ENCODE results near the gene PDGFRB. TPM values are rescaled to one million over a fixed set of nuclear protein-coding genes. Genes with fewer than 3 reads are reported as not detected.

PDGFRB gene
- total and polyA plus RNA-seq, 10 of the 15 experiments (the other 5 are each of a cell fraction or from before 2014, with no cell fraction given): 0.02 to 3.0 (median 1.0) TPM

DNA sequence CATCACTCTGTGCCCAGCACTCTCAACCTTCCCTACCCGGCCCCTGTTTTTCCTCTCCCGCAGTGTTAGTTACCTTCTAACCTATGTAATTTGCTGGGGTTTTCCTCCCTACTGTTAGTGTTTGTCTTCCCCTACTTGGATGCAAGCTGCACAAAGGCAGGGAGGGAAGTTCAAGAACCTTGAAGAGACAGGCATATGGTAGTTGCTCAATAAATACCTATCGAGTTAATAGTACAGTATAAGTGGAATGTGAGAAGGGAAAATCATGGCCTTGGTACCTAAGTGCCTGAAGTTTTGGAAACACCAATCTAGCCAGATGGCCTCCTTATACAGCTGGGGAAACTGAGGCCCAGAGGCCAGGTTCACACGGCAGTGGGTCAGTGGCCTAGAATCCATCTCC, 24.2 kb downstream of the PDGFRB start:
- ChIA-PET CTCF (interaction anchor here (0.7 to 1.7 kb wide), 9 partner anchors 17 to 487 kb away, joined by 3 to 5 read pairs (median 4); no protein-coding TSS in a partner anchor), SMC1A (ENCODE audit: uncharacterized antibody, unreplicated experiment) (interaction anchor here (0.7 to 4.8 kb wide), 3 partner anchors 85 to 307 kb away, joined by 3 to 22 read pairs (median 3); no protein-coding TSS in a partner anchor), POLR2A (no interaction called here), RAD21 (ENCODE audit: unreplicated experiment) (interaction anchor here (1.3 to 2.5 kb wide), 3 partner anchors 44 to 297 kb away, joined by 3 to 9 read pairs (median 5); no protein-coding TSS in a partner anchor)
- Histone ChIP-seq H3K9me3 (replicated peaks; ENCODE audit: control insufficient read depth, insufficient read depth, low read length) (no peaks in the 10 kb centered on the region), H3K79me2 (ENCODE audit: control insufficient read depth, insufficient read depth, low read length) (no peaks in the 10 kb centered on the region), H3K9ac (ENCODE audit: control insufficient read depth, insufficient read depth, low read length) (no peak overlapping the region), H3K4me1 (ENCODE audit: control insufficient read depth, insufficient read depth, low read length) (no peaks in the 10 kb centered on the region), H3K4me3 (no peak overlapping the region), H3K36me3 (ENCODE audit: control insufficient read depth in 2 of 2, insufficient read depth in 2 of 2, low read length in 1 of 2) (no peaks in the 10 kb centered on the region), H2AFZ (ENCODE audit: control insufficient read depth, low read depth, low read length) (no peak overlapping the region), H3K4me2 (ENCODE audit: control insufficient read depth, insufficient read depth) (no peak overlapping the region), H3K27me3 (replicated peaks in 1 of 2; ENCODE audit: control insufficient read depth in 2 of 2, insufficient read depth in 2 of 2, low read length in 1 of 2) (no peaks in the 10 kb centered on the region), H4K20me1 (ENCODE audit: control insufficient read depth, insufficient read depth) (no peaks in the 10 kb centered on the region), H3K27ac (ENCODE audit: control insufficient read depth, insufficient read depth) (no peak overlapping the region)
- ATAC-seq (no peak), FAIRE-seq (no peak), DNase-seq (ENCODE audit: low read depth, low spot score) (no peak)
- in situ Hi-C loops (cut with MboI) (no loop called here), intact Hi-C loops (cut with micrococcal nuclease; ENCODE audit: unreplicated experiment) (loop anchor here (2.0 kb wide), 1 partner anchor 43 kb away; no protein-coding TSS in a partner anchor)
- BruUV-seq (replicated peaks): no TSS peak
- WGBS (ENCODE audit: insufficient coverage, insufficient replicate concordance, low lambda C conversion rate, missing lambda C conversion rate): 33% methylated on average over 4 of the region's 4 CpGs
- no peak for TF ChIP-seq POLR2AphosphoS5 (IDR thresholded peaks at IDR 0.05; ENCODE audit: low read length)
- no peak for TF ChIP-seq FOXM1 (IDR thresholded peaks at IDR 0.05; ENCODE audit: low read depth, low read length)
- TF ChIP-seq CBX3 (IDR thresholded peaks at IDR 0.05; ENCODE audit: borderline replicate concordance, low read depth): no peak
- TF ChIP-seq YY1 (IDR thresholded peaks at IDR 0.05; ENCODE audit: low read depth, low read length): no peak
- TF ChIP-seq CREM (IDR thresholded peaks at IDR 0.05; ENCODE audit: low read depth): no peak
- TF ChIP-seq RB1 (IDR thresholded peaks at IDR 0.05; ENCODE audit: borderline replicate concordance): no peak
- TF ChIP-seq PAX8 (IDR thresholded peaks at IDR 0.05): no peak
- no peak for TF ChIP-seq CREB1 (IDR thresholded peaks at IDR 0.05; ENCODE audit: low read depth)
- TF ChIP-seq ETV6 (conservative IDR thresholded peaks at IDR 0.05 in 1 of 2, IDR thresholded peaks at IDR 0.05 in 1 of 2; ENCODE audit: borderline replicate concordance in 1 of 2, low read depth in 1 of 2): no peak
- TF ChIP-seq SUPT20H (IDR thresholded peaks at IDR 0.05; ENCODE audit: borderline replicate concordance, control insufficient read depth, low read depth, low read length): no peak
- TF ChIP-seq PAX5 (IDR thresholded peaks at IDR 0.05; ENCODE audit: borderline replicate concordance, low read depth, low read length): no peak
- no peak for TF ChIP-seq RELA (IDR thresholded peaks at IDR 0.05; ENCODE audit: borderline replicate concordance, partially characterized antibody)
- TF ChIP-seq NRF1 (conservative IDR thresholded peaks at IDR 0.05; ENCODE audit: low read depth, low read length): no peak
- TF ChIP-seq BHLHE40 (IDR thresholded peaks at IDR 0.05; ENCODE audit: borderline replicate concordance in 1 of 2, low read depth in 2 of 2, low read length in 1 of 2): no peak
- TF ChIP-seq, protein P1, sequence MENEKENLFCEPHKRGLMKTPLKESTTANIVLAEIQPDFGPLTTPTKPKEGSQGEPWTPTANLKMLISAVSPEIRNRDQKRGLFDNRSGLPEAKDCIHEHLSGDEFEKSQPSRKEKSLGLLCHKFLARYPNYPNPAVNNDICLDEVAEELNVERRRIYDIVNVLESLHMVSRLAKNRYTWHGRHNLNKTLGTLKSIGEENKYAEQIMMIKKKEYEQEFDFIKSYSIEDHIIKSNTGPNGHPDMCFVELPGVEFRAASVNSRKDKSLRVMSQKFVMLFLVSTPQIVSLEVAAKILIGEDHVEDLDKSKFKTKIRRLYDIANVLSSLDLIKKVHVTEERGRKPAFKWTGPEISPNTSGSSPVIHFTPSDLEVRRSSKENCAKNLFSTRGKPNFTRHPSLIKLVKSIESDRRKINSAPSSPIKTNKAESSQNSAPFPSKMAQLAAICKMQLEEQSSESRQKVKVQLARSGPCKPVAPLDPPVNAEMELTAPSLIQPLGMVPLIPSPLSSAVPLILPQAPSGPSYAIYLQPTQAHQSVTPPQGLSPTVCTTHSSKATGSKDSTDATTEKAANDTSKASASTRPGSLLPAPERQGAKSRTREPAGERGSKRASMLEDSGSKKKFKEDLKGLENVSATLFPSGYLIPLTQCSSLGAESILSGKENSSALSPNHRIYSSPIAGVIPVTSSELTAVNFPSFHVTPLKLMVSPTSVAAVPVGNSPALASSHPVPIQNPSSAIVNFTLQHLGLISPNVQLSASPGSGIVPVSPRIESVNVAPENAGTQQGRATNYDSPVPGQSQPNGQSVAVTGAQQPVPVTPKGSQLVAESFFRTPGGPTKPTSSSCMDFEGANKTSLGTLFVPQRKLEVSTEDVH (IDR thresholded peaks at IDR 0.05; ENCODE audit: low read depth, partially characterized antibody): no peak
- TF ChIP-seq PKNOX1 (IDR thresholded peaks at IDR 0.05): no peak
- no peak for TF ChIP-seq ZNF274 (IDR thresholded peaks at IDR 0.05; ENCODE audit: insufficient read depth, insufficient read length)
- TF ChIP-seq JUND (IDR thresholded peaks at IDR 0.05; ENCODE audit: low read depth, low read length): no peak
